SK-N-SH (cell line): ENCODE data around the gene MOBP. TPM values are rescaled to one million over a fixed set of nuclear protein-coding genes. Genes with fewer than 3 reads are reported as not detected.

Experiments
- CTCF ChIA-PET: fragments of 300-600, 350-600 bp; formaldehyde crosslinking; extraction: SDS; loops from one replicate; lab custom pipeline; 2021; lab: Yijun Ruan, JAX
- POLR2A ChIA-PET: fragments of 350-600 bp; sonication (Branson Sonifier 250); formaldehyde crosslinking; extraction: SDS; loops from one replicate; lab custom pipeline; 2020; ENCODE audit warnings: antibody characterized with exemption, inconsistent platforms; lab: Yijun Ruan, JAX
- DNase-seq: peaks from one replicate; pipeline ENCODE4 v3.0.0; 2012
- H2AFZ ChIP-seq: fragments of 200-600 bp; sonication (generic); 2 replicates; pipeline ENCODE4 v1.8.1; 2016; ENCODE audit warnings: antibody characterized with exemption, mild to moderate bottlenecking, low read depth
- H3F3A ChIP-seq: fragments of 200-600 bp; sonication (generic); replicated peaks from 2 replicates; pipeline ENCODE3; 2016; ENCODE audit warnings: antibody characterized with exemption, mild to moderate bottlenecking; ENCODE audit not compliant: insufficient read depth
- H3K27ac ChIP-seq, 2 experiments: fragments of 200-500 bp in 1 of 2; fragments of 200-600 bp in 1 of 2; sonication (Bioruptor generic) in 1 of 2; sonication (generic), shearing (Covaris generic) in 1 of 2; 2 replicates each; pipeline versions ENCODE4 v1.5.1 to v1.6.1; 2014 to 2016; ENCODE audit warnings: low read depth in 2 of 2, inconsistent platforms in 1 of 2, low read length in 1 of 2, mild to moderate bottlenecking in 1 of 2, mixed read lengths in 1 of 2
- H3K27me3 ChIP-seq: fragments of 200-600 bp; sonication (generic), shearing (Covaris generic); 2 replicates; pipeline ENCODE4 v1.6.1; 2016; ENCODE audit warnings: mixed run types; ENCODE audit not compliant: insufficient read depth
- H3K36me3 ChIP-seq, 2 experiments: fragments of 200-500 bp in 1 of 2; fragments of 200-600 bp in 1 of 2; sonication (Bioruptor generic) in 1 of 2; sonication (generic) in 1 of 2; replicated peaks in 1 of 2; 2 replicates each; pipeline versions ENCODE3 to v1.5.1; 2014 to 2016; ENCODE audit warnings: low read length in 1 of 2, mild to moderate bottlenecking in 1 of 2; ENCODE audit not compliant: insufficient read depth in 2 of 2, control insufficient read depth in 1 of 2
- H3K4me1 ChIP-seq, 2 experiments: fragments of 200-500 bp in 1 of 2; fragments of 200-600 bp in 1 of 2; sonication (Bioruptor generic) in 1 of 2; sonication (generic), shearing (Covaris generic) in 1 of 2; 2 replicates each; pipeline versions ENCODE4 v1.5.1 to v1.6.1; 2014 to 2016; ENCODE audit warnings: low read depth in 1 of 2, low read length in 1 of 2, mixed run types in 1 of 2; ENCODE audit not compliant: insufficient read depth in 2 of 2, control insufficient read depth in 1 of 2
- H3K4me2 ChIP-seq: fragments of 200-600 bp; sonication (generic), shearing (Covaris generic); 2 replicates; pipeline ENCODE4 v1.6.1; 2017; ENCODE audit warnings: mixed run types
- H3K4me3 ChIP-seq, 2 experiments: fragments of 200-500 bp in 1 of 2; fragments of 200-600 bp in 1 of 2; sonication (Bioruptor generic) in 1 of 2; sonication (generic), shearing (Covaris generic) in 1 of 2; 2 replicates each; pipeline versions ENCODE4 v1.5.1 to v1.8.1; 2014 to 2016; ENCODE audit warnings: low read depth in 2 of 2, inconsistent platforms in 1 of 2, low read length in 1 of 2, mild to moderate bottlenecking in 1 of 2, mixed read lengths in 1 of 2, moderate library complexity in 1 of 2
- H3K79me2 ChIP-seq: fragments of 200-600 bp; sonication (generic); 2 replicates; pipeline ENCODE4 v1.8.1; 2017; ENCODE audit warnings: mild to moderate bottlenecking; ENCODE audit not compliant: insufficient read depth
- H3K9ac ChIP-seq: fragments of 200-600 bp; sonication (generic); 2 replicates; pipeline ENCODE4 v1.6.1; 2017; ENCODE audit warnings: mixed run types
- H3K9me2 ChIP-seq: fragments of 200-600 bp; sonication (generic); 2 replicates; pipeline ENCODE4 v1.6.1; 2017; ENCODE audit warnings: mixed run types
- H3K9me3 ChIP-seq: fragments of 200-600 bp; sonication (generic); 2 replicates; pipeline ENCODE4 v1.6.1; 2017; ENCODE audit warnings: mixed run types, mild to moderate bottlenecking, moderate library complexity
- H4K20me1 ChIP-seq: fragments of 200-600 bp; sonication (generic); 2 replicates; pipeline ENCODE4 v1.6.1; 2017; ENCODE audit warnings: mild to moderate bottlenecking, mixed run types; ENCODE audit not compliant: insufficient read depth
- CHD2 ChIP-seq: fragments of 150-350 bp; IDR thresholded peaks from 2 replicates; pipeline ENCODE4 v1.6.1; 2018; ENCODE audit warnings: low read length; ENCODE audit not compliant: partially characterized antibody
- CTCF ChIP-seq: fragments of 200-600 bp; sonication (generic); IDR thresholded peaks from 2 replicates; pipeline ENCODE4 v1.6.1; 2017; ENCODE audit warnings: antibody characterized with exemption, mild to moderate bottlenecking, moderate library complexity
- EP300 ChIP-seq, 2 experiments: IDR thresholded peaks; 2 replicates each; pipeline versions ENCODE4 v1.4.0 to v1.6.1; 2012; ENCODE audit warnings: borderline replicate concordance in 1 of 2, low read depth in 1 of 2, low read length in 1 of 2
- FOSL2 ChIP-seq: IDR thresholded peaks from 2 replicates; pipeline ENCODE4 v1.4.0; 2012; ENCODE audit warnings: low read depth, mild to moderate bottlenecking, moderate library complexity, borderline replicate concordance
- FOXJ3 ChIP-seq: sonication (generic); formaldehyde crosslinking; IDR thresholded peaks from 2 replicates; pipeline ENCODE4 v1.5.1; 2020; ENCODE audit warnings: mild to moderate bottlenecking, missing genetic modification reagents
- GATA2 ChIP-seq: sonication (generic); formaldehyde crosslinking; IDR thresholded peaks from 2 replicates; pipeline ENCODE4 v1.5.0; 2020; ENCODE audit warnings: mild to moderate bottlenecking, missing genetic modification reagents
- IRF3 ChIP-seq: fragments of 150-350 bp; IDR thresholded peaks from 2 replicates; pipeline ENCODE4 v1.6.1; 2016; ENCODE audit warnings: mild to moderate bottlenecking, low read depth, low read length
- JUND ChIP-seq: IDR thresholded peaks from 2 replicates; pipeline ENCODE4 v1.4.0; 2012
- POLR2AphosphoS5 ChIP-seq: IDR thresholded peaks from 2 replicates; pipeline ENCODE4 v1.6.1; 2012; ENCODE audit warnings: low read depth, low read length
- RAD21 ChIP-seq: IDR thresholded peaks from 2 replicates; pipeline ENCODE4 v1.6.1; 2012; ENCODE audit warnings: mild to moderate bottlenecking, low read length
- RCOR1 ChIP-seq: fragments of 150-350 bp; IDR thresholded peaks from 2 replicates; pipeline ENCODE4 v1.6.1; 2017; ENCODE audit warnings: antibody characterized with exemption, low read length
- RFX5 ChIP-seq: IDR thresholded peaks from 2 replicates; pipeline ENCODE4 v1.6.1; 2012; ENCODE audit warnings: mild to moderate bottlenecking, improper control_type of control experiment, low read length
- SIN3A ChIP-seq: IDR thresholded peaks from 2 replicates; pipeline ENCODE4 v1.6.1; 2012; ENCODE audit warnings: low read depth, mild to moderate bottlenecking, low read length, moderate library complexity, borderline replicate concordance
- SMC3 ChIP-seq: IDR thresholded peaks from 2 replicates; pipeline ENCODE4 v1.6.1; 2012; ENCODE audit warnings: low read depth, low read length, improper control_type of control experiment
- TAF1 ChIP-seq: IDR thresholded peaks from 2 replicates; pipeline ENCODE4 v1.6.1; 2012; ENCODE audit warnings: low read depth, mild to moderate bottlenecking, low read length, moderate library complexity, borderline replicate concordance
- USF2 ChIP-seq: fragments of 150-350 bp; IDR thresholded peaks from 2 replicates; pipeline ENCODE4 v1.6.1; 2017; ENCODE audit warnings: antibody characterized with exemption, low read length, low read depth, borderline replicate concordance
- YY1 ChIP-seq: IDR thresholded peaks from 2 replicates; pipeline ENCODE4 v1.4.0; 2012; ENCODE audit warnings: low read depth, mild to moderate bottlenecking
- WGBS: methylation state at CpG from one replicate; pipeline ENCODE4 v1.1.6; 2017; ENCODE audit warnings: low lambda C conversion rate; 5-methylcytosine and 5-hydroxymethylcytosine counted together
- polyA plus RNA-seq, 3 experiments: library from polyadenylated mRNA; depleted of rRNA; stranded (reverse); fragments of >200 nt; gene quantifications; 2 replicates each; pipeline ENCODE4 v1.2.3, GENCODE V29; 2012
- TF ChIP-seq, protein P1 (sequence below): IDR thresholded peaks from 2 replicates; pipeline ENCODE4; 2012
- TF ChIP-seq, protein P2 (sequence below): IDR thresholded peaks from 2 replicates; pipeline ENCODE4 v1.4.0; 2012; ENCODE audit warnings: low read depth, borderline replicate concordance

The MOBP gene
- polyA plus RNA-seq, 1 of the 3 experiments (the other 2 are of a cell fraction): not detected

DNA sequence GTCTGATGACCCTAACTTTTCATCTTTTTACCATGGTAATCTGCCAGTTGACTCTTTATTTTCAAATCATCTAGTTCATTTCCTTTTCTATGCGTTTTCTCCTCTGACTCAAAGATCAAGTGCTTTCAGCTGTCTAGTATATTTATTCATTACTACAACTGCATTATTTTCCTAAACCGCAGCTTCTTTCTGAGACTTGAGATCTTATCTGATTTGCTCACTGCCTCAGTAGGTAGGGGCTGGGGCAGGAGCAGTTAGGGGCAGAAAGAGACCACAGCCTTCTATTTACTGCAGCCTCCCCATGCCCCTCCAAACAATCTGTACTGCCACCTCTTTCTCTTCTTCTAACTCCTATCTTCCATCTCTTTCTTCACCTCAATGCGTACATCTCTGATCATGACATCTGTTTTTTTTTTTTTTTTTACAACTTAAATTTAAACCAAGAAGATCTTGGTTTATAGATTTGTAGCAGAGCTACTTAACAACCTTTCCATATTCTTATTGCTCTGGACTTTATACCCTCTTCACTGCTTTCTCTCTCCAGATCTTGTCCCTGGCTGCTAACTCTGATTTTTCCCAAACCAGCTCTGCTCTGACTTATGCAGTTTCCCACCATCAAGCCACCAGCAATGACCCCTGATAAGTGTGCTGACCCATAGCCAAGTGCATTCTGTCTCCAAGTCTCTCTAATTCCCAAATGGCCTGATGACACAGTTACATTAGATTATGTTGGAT is 52.2 kb downstream of the MOBP start:
- no peaks in the 10 kb centered on the region for H4K20me1 ChIP-seq
- H3K27ac ChIP-seq: no peak overlapping the region
- H3K36me3 ChIP-seq: no peaks in the 10 kb centered on the region
- H3K27me3 ChIP-seq: no peaks in the 10 kb centered on the region
- H3K9ac ChIP-seq: no peak overlapping the region
- DNase-seq: no peak
- H3K79me2 ChIP-seq: no peaks in the 10 kb centered on the region
- TF ChIP-seq FOXJ3 (CRISPR knock-in tag) (no peak), USF2 (no peak), POLR2AphosphoS5 (no peak), TAF1 (no peak), EP300 (IDR thresholded peaks at IDR 0.05; ENCODE audit: borderline replicate concordance in 1 of 2, low read depth in 1 of 2, low read length in 1 of 2) (no peak)
- no peak overlapping the region for H2AFZ ChIP-seq
- no peaks in the 10 kb centered on the region for H3K9me2 ChIP-seq
- no peak overlapping the region for H3K4me3 ChIP-seq
- no peak overlapping the region for H3K4me2 ChIP-seq
- ChIA-PET CTCF (interaction anchor here (0.8 to 2.1 kb wide), 4 partner anchors 22 to 798 kb away, joined by 3 to 5 read pairs (median 4); no protein-coding TSS in a partner anchor), POLR2A (no interaction called here)
- no peaks in the 10 kb centered on the region for H3F3A ChIP-seq
- no peaks in the 10 kb centered on the region; the same call in 1 of the 2 replicates for H3K9me3 ChIP-seq
- H3K4me1 ChIP-seq: no peaks in the 10 kb centered on the region
- WGBS: 22% methylated on average over 3 of the region's 3 CpGs

GRCh38 chr3:39521456-39521855 is 54.0 kb downstream of the MOBP start:
- ChIA-PET POLR2A (no interaction called here), CTCF (interaction anchor here (0.8 kb wide), 1 partner anchor 9 kb away, joined by 3 read pairs; no protein-coding TSS in a partner anchor)
- no peak overlapping the region for H3K4me2 ChIP-seq
- DNase-seq: no peak
- no peak overlapping the region for H3K4me3 ChIP-seq
- no peaks in the 10 kb centered on the region for H3K27me3 ChIP-seq
- no peaks in the 10 kb centered on the region for H3K4me1 ChIP-seq
- no peak overlapping the region for H3K27ac ChIP-seq
- no peaks in the 10 kb centered on the region; the same call in 1 of the 2 replicates for H3K9me3 ChIP-seq
- no peaks in the 10 kb centered on the region for H4K20me1 ChIP-seq
- H3K79me2 ChIP-seq: no peaks in the 10 kb centered on the region
- 63% methylated on average over 3 of the region's 3 CpGs for WGBS
- H3F3A ChIP-seq: no peaks in the 10 kb centered on the region
- no peak overlapping the region for H2AFZ ChIP-seq
- TF ChIP-seq SIN3A: no peak
- TF ChIP-seq, protein P1, sequence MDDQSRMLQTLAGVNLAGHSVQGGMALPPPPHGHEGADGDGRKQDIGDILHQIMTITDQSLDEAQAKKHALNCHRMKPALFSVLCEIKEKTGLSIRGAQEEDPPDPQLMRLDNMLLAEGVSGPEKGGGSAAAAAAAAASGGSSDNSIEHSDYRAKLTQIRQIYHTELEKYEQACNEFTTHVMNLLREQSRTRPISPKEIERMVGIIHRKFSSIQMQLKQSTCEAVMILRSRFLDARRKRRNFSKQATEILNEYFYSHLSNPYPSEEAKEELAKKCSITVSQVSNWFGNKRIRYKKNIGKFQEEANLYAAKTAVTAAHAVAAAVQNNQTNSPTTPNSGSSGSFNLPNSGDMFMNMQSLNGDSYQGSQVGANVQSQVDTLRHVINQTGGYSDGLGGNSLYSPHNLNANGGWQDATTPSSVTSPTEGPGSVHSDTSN: no peak
- TF ChIP-seq POLR2AphosphoS5: no peak
- TF ChIP-seq TAF1: no peak
- no peak for TF ChIP-seq CHD2
- TF ChIP-seq RCOR1: no peak
- TF ChIP-seq YY1: no peak
- TF ChIP-seq CTCF: no peak
- no peak for TF ChIP-seq IRF3
- TF ChIP-seq RAD21: no peak
- TF ChIP-seq SMC3: no peak
- no peak for TF ChIP-seq JUND
- no peak for TF ChIP-seq RFX5
- TF ChIP-seq, protein P2, sequence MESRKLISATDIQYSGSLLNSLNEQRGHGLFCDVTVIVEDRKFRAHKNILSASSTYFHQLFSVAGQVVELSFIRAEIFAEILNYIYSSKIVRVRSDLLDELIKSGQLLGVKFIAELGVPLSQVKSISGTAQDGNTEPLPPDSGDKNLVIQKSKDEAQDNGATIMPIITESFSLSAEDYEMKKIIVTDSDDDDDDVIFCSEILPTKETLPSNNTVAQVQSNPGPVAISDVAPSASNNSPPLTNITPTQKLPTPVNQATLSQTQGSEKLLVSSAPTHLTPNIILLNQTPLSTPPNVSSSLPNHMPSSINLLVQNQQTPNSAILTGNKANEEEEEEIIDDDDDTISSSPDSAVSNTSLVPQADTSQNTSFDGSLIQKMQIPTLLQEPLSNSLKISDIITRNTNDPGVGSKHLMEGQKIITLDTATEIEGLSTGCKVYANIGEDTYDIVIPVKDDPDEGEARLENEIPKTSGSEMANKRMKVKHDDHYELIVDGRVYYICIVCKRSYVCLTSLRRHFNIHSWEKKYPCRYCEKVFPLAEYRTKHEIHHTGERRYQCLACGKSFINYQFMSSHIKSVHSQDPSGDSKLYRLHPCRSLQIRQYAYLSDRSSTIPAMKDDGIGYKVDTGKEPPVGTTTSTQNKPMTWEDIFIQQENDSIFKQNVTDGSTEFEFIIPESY: no peak
- TF ChIP-seq FOXJ3 (CRISPR knock-in tag): no peak
- no peak for TF ChIP-seq GATA2 (CRISPR knock-in tag)
- TF ChIP-seq EP300 (IDR thresholded peaks at IDR 0.05; ENCODE audit: borderline replicate concordance in 1 of 2, low read depth in 1 of 2, low read length in 1 of 2): no peak
- TF ChIP-seq FOSL2: no peak
- H3K36me3 ChIP-seq: no peaks in the 10 kb centered on the region
- no peak overlapping the region for H3K9ac ChIP-seq
- no peaks in the 10 kb centered on the region for H3K9me2 ChIP-seq
